HG03342 (cell line): ENCODE results near the gene ELP4.
"Not testable (repeated sequence)": the region's sequence is repeated elsewhere in the genome, so short reads cannot be mapped to it uniquely, and the experiment has no call there.

Experiments
- ATAC-seq: cut with Tn5 transposase; IDR thresholded peaks from one replicate; pipeline ENCODE4 v1.9.1; 2021; ENCODE audit warnings: mild to moderate bottlenecking, moderate library complexity; ENCODE audit not compliant: unreplicated experiment

Gene ELP4

GRCh38 chr11:31641477-31642062 is 132.0 kb downstream of the ELP4 start:
- ATAC-seq = no peak

- ATAC-seq = no peak
Observed at GRCh38 chr11:31643857-31644256, 134.3 kb downstream of the ELP4 start.

GRCh38 chr11:31645747-31646146 is 136.2 kb downstream of the ELP4 start:
- no peak for ATAC-seq

GRCh38 chr11:31646216-31646615 is 136.6 kb downstream of the ELP4 start:
- no peak for ATAC-seq

GRCh38 chr11:31649129-31649966 is 139.8 kb downstream of the ELP4 start:
- no peak for ATAC-seq

GRCh38 chr11:31651208-31651607 is 141.6 kb downstream of the ELP4 start:
- peak; percentile 41 for ATAC-seq

- peak; percentile 52 for ATAC-seq
Observed at GRCh38 chr11:31651822-31652221, 142.3 kb downstream of the ELP4 start.

GRCh38 chr11:31652528-31652927 is 143.0 kb downstream of the ELP4 start:
- peak; percentile 54 for ATAC-seq

- ATAC-seq = no peak
Observed at GRCh38 chr11:31655483-31655882, 145.9 kb downstream of the ELP4 start.

- ATAC-seq = no peak
Observed at GRCh38 chr11:31656051-31656450, 146.5 kb downstream of the ELP4 start.

GRCh38 chr11:31657091-31657490 is 147.5 kb downstream of the ELP4 start:
- no peak for ATAC-seq

GRCh38 chr11:31664129-31664528 is 154.6 kb downstream of the ELP4 start:
- no peak for ATAC-seq

- ATAC-seq = no peak
Observed at GRCh38 chr11:31664954-31665353, 155.4 kb downstream of the ELP4 start.

- no peak for ATAC-seq
Observed at GRCh38 chr11:31671681-31672080, 162.1 kb downstream of the ELP4 start.

- ATAC-seq = not testable (repeated sequence)
Observed at GRCh38 chr11:31673108-31673507, 163.5 kb downstream of the ELP4 start.

- ATAC-seq = no peak
Observed at GRCh38 chr11:31676280-31676982, 166.9 kb downstream of the ELP4 start.

GRCh38 chr11:31680770-31681169 is 171.2 kb downstream of the ELP4 start:
- no peak for ATAC-seq

- ATAC-seq = no peak
Observed at GRCh38 chr11:31687256-31687655, 177.7 kb downstream of the ELP4 start.

- ATAC-seq = no peak
Observed at GRCh38 chr11:31687861-31688260, 178.3 kb downstream of the ELP4 start.

- no peak for ATAC-seq
Observed at GRCh38 chr11:31689559-31689958, 180.0 kb downstream of the ELP4 start.

- no peak for ATAC-seq
Observed at GRCh38 chr11:31690041-31690440, 180.5 kb downstream of the ELP4 start.

GRCh38 chr11:31690516-31690915 is 180.9 kb downstream of the ELP4 start:
- ATAC-seq = no peak
